ENCODE results near the gene TACO1. TPM values are rescaled to one million over a fixed set of nuclear protein-coding genes. Genes with fewer than 3 reads are reported as not detected.

The TACO1 gene
- total RNA-seq, 3 donors from 2014 or later (not counting 1 experiment from before 2014, with no cell fraction given): 7.1 to 10.9 (median 9.2) TPM

GRCh38 chr17:63573634-63574033 lies 27.1 kb upstream of the TACO1 start:
- no peak for TF ChIP-seq CTCF (IDR thresholded peaks at IDR 0.05)
- Mint-ChIP-seq H3K4me3 (no peak overlapping the region), H3K27ac (peak overlapping the region; percentile 14 to 17), H3K36me3 (no peaks in the 10 kb centered on the region), H3K27me3 (ENCODE audit: low read depth in 2 of 2) (no peaks in the 10 kb centered on the region), H3K9me3 (no peaks in the 10 kb centered on the region), H3K4me1 (peaks cover 53 to 63% of the 10 kb centered on the region in 2 donors)
- ATAC-seq (no peak), DNase-seq (no peak)
- H3K27me3 ChIP-seq (ENCODE audit: control insufficient read depth, insufficient read depth, low read length): no peaks in the 10 kb centered on the region
- WGBS (ENCODE audit: insufficient coverage): 92% methylated on average over 5 of the region's 5 CpGs
- intact Hi-C loops (cut with micrococcal nuclease): no loop called here
- H3K36me3 ChIP-seq (ENCODE audit: control insufficient read depth, insufficient read depth, low read length): peaks cover 4% of the 10 kb centered on the region
- H3K4me3 ChIP-seq (ENCODE audit: low read length): no peak overlapping the region
- no peaks in the 10 kb centered on the region for H3K4me1 ChIP-seq (ENCODE audit: control insufficient read depth, insufficient read depth, low read length)
- no peak overlapping the region for H3K27ac ChIP-seq (ENCODE audit: low read length)
- no peaks in the 10 kb centered on the region for H3K9me3 ChIP-seq (ENCODE audit: control insufficient read depth, insufficient read depth, low read length)

- H3K36me3 ChIP-seq (ENCODE audit: control insufficient read depth, insufficient read depth, low read length): peaks cover 36% of the 10 kb centered on the region
- intact Hi-C loops (cut with micrococcal nuclease): no loop called here
Observed at GRCh38 chr17:63578027-63578768, 22.5 kb upstream of the TACO1 start.

GRCh38 chr17:63578769-63579111 lies 22.0 kb upstream of the TACO1 start:
- DNase-seq: no peak
- Mint-ChIP-seq H3K4me1 (peaks cover 32 to 39% of the 10 kb centered on the region in 2 donors), H3K27me3 (ENCODE audit: low read depth in 2 of 2) (no peaks in the 10 kb centered on the region), H3K27ac (no peak overlapping the region), H3K36me3 (peaks cover 7% of the 10 kb centered on the region), H3K4me3 (no peak overlapping the region), H3K9me3 (no peaks in the 10 kb centered on the region)
- H3K27me3 ChIP-seq (ENCODE audit: control insufficient read depth, insufficient read depth, low read length): no peaks in the 10 kb centered on the region
- H3K27ac ChIP-seq (ENCODE audit: low read length): no peak overlapping the region
- intact Hi-C loops (cut with micrococcal nuclease): no loop called here
- no peaks in the 10 kb centered on the region for H3K9me3 ChIP-seq (ENCODE audit: control insufficient read depth, insufficient read depth, low read length)
- TF ChIP-seq CTCF (IDR thresholded peaks at IDR 0.05): no peak
- peaks cover 41% of the 10 kb centered on the region for H3K36me3 ChIP-seq (ENCODE audit: control insufficient read depth, insufficient read depth, low read length)
- no peak overlapping the region for H3K4me3 ChIP-seq (ENCODE audit: low read length)
- H3K4me1 ChIP-seq (ENCODE audit: control insufficient read depth, insufficient read depth, low read length): no peaks in the 10 kb centered on the region
- no peak for ATAC-seq
- 93% methylated on average over 5 of the region's 5 CpGs for WGBS (ENCODE audit: insufficient coverage)

More at GRCh38 chr17:63578027-63578768, 22.5 kb upstream of the TACO1 start:
- Histone ChIP-seq H3K4me3 (ENCODE audit: low read length) (no peak overlapping the region), H3K9me3 (ENCODE audit: control insufficient read depth, insufficient read depth, low read length) (no peaks in the 10 kb centered on the region), H3K4me1 (ENCODE audit: control insufficient read depth, insufficient read depth, low read length) (no peaks in the 10 kb centered on the region), H3K27ac (ENCODE audit: low read length) (no peak overlapping the region), H3K27me3 (ENCODE audit: control insufficient read depth, insufficient read depth, low read length) (no peaks in the 10 kb centered on the region)
- Mint-ChIP-seq H3K9me3 (no peaks in the 10 kb centered on the region), H3K4me3 (no peak overlapping the region), H3K27me3 (ENCODE audit: low read depth in 2 of 2) (no peaks in the 10 kb centered on the region), H3K27ac (no peak overlapping the region), H3K4me1 (peaks cover 35 to 41% of the 10 kb centered on the region in 2 donors), H3K36me3 (peaks cover 7% of the 10 kb centered on the region)
- no peak for TF ChIP-seq CTCF (IDR thresholded peaks at IDR 0.05)
- WGBS (ENCODE audit: insufficient coverage): 94% methylated on average over 7 of the region's 7 CpGs
- DNase-seq: no peak
- ATAC-seq: no peak

GRCh38 chr17:63579633-63580032 lies 21.1 kb upstream of the TACO1 start:
- no peak for DNase-seq
- Histone ChIP-seq H3K4me3 (ENCODE audit: low read length) (no peak overlapping the region), H3K4me1 (ENCODE audit: control insufficient read depth, insufficient read depth, low read length) (no peaks in the 10 kb centered on the region), H3K9me3 (ENCODE audit: control insufficient read depth, insufficient read depth, low read length) (no peaks in the 10 kb centered on the region), H3K27ac (ENCODE audit: low read length) (no peak overlapping the region), H3K27me3 (ENCODE audit: control insufficient read depth, insufficient read depth, low read length) (no peaks in the 10 kb centered on the region), H3K36me3 (ENCODE audit: control insufficient read depth, insufficient read depth, low read length) (peaks cover 43% of the 10 kb centered on the region)
- TF ChIP-seq CTCF (IDR thresholded peaks at IDR 0.05): no peak
- Mint-ChIP-seq H3K27ac (no peak overlapping the region), H3K36me3 (peaks cover 7% of the 10 kb centered on the region), H3K4me3 (no peak overlapping the region), H3K9me3 (no peaks in the 10 kb centered on the region), H3K4me1 (peaks cover 26 to 32% of the 10 kb centered on the region in 2 donors), H3K27me3 (ENCODE audit: low read depth in 2 of 2) (no peaks in the 10 kb centered on the region)
- intact Hi-C loops (cut with micrococcal nuclease): no loop called here
- 93% methylated on average over 11 of the region's 11 CpGs for WGBS (ENCODE audit: insufficient coverage)
- no peak for ATAC-seq

Measured in natural killer cell (primary cell).